HG02884 (cell line): Measurements from ENCODE around the gene MAGEB17.

ENCODE experiments used
- ATAC-seq: cut with Tn5 transposase; IDR thresholded peaks from one replicate; pipeline ENCODE4 v1.9.1; 2021; ENCODE audit warnings: mild to moderate bottlenecking, moderate library complexity; ENCODE audit not compliant: unreplicated experiment

MAGEB17 gene

DNA sequence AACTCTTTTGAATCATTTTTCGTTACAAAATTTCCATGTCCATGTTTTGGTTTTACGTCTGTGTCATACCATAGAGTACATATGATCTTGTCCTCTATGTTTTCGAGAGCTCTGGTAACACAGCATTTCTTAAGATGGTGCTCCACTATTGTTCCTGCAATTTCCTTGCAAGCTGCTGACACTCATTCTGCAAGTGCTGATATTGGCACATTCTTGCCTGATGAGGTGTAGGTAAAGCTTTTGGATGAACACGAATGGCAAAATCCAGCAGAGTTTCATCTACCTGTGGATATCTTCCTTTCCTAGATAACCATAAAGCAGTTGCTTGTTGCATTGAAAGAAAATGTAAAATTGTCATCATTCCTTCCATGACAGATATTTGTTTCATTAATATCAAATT, 41.3 kb downstream of the MAGEB17 start:
- ATAC-seq, result no peak

DNA sequence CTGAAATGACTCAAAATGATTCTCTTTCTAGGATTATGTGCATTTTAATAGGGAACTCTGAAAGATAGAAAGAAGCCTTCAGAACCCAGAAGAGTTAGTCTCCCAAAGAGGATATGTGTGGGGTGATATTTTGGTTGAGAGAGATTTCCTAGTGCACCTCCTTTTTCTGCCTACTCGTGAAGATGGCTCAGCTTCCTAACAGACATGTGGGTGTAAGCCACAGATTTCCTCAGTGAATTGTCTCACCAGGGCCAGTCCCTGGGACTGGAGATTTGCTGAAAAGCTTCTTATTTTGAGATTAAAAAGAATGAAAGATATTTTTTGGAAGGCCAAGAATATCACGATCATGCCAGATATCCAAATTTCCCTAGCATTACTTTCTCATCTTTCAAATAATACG, 42.8 kb downstream of the MAGEB17 start:
- ATAC-seq, result no peak

DNA sequence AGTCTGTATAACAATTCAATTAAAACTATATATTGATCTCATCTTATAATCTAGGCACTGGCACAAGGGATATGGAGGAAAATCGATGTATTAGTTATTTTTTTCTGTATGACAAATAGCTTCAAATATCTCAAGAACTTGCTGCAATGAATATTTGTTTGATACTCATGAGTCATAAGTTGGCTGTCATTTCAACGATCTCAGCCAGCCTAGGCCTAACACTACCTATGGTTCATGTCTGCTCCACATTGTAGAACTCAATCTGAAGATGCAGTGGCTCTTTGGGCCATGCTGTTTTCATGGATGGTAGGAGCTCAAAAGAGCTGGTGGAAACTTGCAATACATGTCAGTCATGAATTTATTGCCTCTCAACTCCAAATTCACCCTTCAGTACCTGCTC, 44.7 kb downstream of the MAGEB17 start:
- ATAC-seq, result no peak

DNA sequence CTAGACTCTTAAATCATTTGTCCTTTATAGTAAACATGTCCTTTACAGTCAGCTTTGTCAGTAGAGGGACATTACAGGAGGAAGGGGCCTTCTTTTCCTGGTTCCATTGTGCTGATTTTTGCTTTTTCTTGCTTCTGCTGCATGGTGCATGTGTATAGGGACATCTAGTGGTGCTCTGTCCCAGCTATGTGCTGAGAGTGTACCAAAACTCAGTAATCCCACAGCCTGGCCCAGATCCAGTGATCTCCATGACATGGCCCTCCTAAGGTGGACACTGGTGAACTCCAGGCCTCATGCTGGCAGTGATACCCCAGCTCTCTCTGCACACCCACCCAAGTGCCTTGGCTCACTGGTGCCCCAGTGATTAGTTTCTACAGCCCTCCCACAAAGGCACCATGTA, 45.2 kb downstream of the MAGEB17 start:
- ATAC-seq, result no peak

DNA sequence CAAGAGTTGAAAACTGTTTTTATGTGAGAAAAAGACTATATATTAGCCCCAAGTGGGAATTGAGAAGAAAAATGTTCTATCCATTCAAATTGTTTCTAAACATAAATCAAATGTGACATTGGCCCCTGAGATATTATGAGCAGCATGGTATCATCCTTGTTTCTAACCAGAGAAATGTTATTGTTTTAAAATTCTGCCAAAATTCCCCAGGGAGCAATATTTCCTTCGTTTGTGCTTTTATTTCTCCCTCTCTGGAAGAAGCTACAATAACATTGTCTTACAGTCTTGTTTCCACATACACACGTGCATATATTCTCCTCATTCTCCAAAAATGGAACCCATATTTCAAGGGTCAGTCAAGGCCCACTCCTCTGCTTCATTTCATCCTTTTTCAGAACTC, 46.7 kb downstream of the MAGEB17 start:
- no peak for ATAC-seq

DNA sequence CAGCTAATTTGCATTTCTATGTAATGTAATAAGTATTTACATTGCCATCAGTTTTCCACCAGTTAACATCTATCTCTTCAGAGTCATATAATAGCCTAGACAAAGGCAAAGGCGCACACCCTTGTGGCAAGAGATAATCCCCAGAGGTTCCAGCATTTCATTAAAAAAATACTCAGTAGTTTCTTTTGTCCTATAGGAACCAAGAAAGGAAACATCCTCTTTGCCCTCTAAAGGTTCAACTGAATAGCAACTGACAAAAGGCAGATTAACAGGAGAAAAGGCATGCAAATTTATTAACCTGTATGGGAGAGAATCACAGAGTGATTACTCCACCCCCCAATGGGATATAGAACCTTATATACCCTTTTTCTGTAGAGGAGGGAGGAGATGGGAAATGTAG, 48.4 kb downstream of the MAGEB17 start:
- ATAC-seq, result no peak
